GM12865 (cell line): ENCODE measurements around the gene SAT2.

Experiments used
- DNase-seq: peaks from one replicate; pipeline ENCODE4 v3.0.0; 2010; ENCODE audit warnings: low read depth
- H3K4me3 ChIP-seq: 2 replicates; pipeline ENCODE4 v1.5.1; 2011; ENCODE audit warnings: mild to moderate bottlenecking, low read depth, low read length, control low read depth
- CTCF ChIP-seq: IDR thresholded peaks from 2 replicates; pipeline ENCODE4 v1.5.1; 2011; ENCODE audit warnings: low read length, control low read depth, low read depth, inconsistent platforms; ENCODE audit not compliant: insufficient read depth; ENCODE audit errors: missing control alignments

The SAT2 gene

GRCh38 chr17:7656958-7657609, 29.5 kb upstream of the SAT2 start:
- H3K4me3 ChIP-seq = no peak overlapping the region
- no peak for DNase-seq
- TF ChIP-seq CTCF = no peak

GRCh38 chr17:7655541-7655840, 27.9 kb upstream of the SAT2 start:
- peak; percentile 40 for DNase-seq
- no peak for TF ChIP-seq CTCF
- H3K4me3 ChIP-seq = no peak overlapping the region

- no peak for DNase-seq
- no peak for TF ChIP-seq CTCF
- no peak overlapping the region for H3K4me3 ChIP-seq
Measured at GRCh38 chr17:7654832-7655540, 27.4 kb upstream of the SAT2 start.

GRCh38 chr17:7652388-7653356, 25.1 kb upstream of the SAT2 start:
- TF ChIP-seq CTCF = no peak
- no peak for DNase-seq
- H3K4me3 ChIP-seq = no peak overlapping the region

- no peak for TF ChIP-seq CTCF
- no peak for DNase-seq
- no peak overlapping the region for H3K4me3 ChIP-seq
Measured at GRCh38 chr17:7651665-7652387, 24.2 kb upstream of the SAT2 start.

GRCh38 chr17:7651097-7651664, 23.6 kb upstream of the SAT2 start:
- H3K4me3 ChIP-seq = peak overlapping the region; percentile 13; the same call in 1 of the 2 replicates
- TF ChIP-seq CTCF = no peak
- no peak for DNase-seq
